ENCODE measurements around the gene GALNT13.

GALNT13 gene

GRCh38 chr2:154125891-154126290 is 254.2 kb downstream of the GALNT13 start:
- no peak for DNase-seq
- Mint-ChIP-seq H3K36me3 (ENCODE audit: low read depth) (no peaks in the 10 kb centered on the region), H3K27ac (no peak overlapping the region), H3K9me3 (peaks cover 9% of the 10 kb centered on the region), H3K4me3 (no peak overlapping the region), H3K4me1 (ENCODE audit: low read depth) (no peaks in the 10 kb centered on the region), H3K27me3 (no peaks in the 10 kb centered on the region)

GRCh38 chr2:154130821-154131220 is 259.1 kb downstream of the GALNT13 start:
- no peaks in the 10 kb centered on the region for H3K36me3 Mint-ChIP-seq (ENCODE audit: low read depth)
- H3K27me3 Mint-ChIP-seq, result no peaks in the 10 kb centered on the region
- H3K27ac Mint-ChIP-seq, result no peak overlapping the region
- no peak overlapping the region for H3K4me3 Mint-ChIP-seq
- H3K9me3 Mint-ChIP-seq, result peaks cover 2% of the 10 kb centered on the region
- no peak for DNase-seq
- H3K4me1 Mint-ChIP-seq (ENCODE audit: low read depth), result no peaks in the 10 kb centered on the region

- Mint-ChIP-seq H3K9me3 (peaks cover 3% of the 10 kb centered on the region), H3K36me3 (ENCODE audit: low read depth) (no peaks in the 10 kb centered on the region), H3K4me1 (ENCODE audit: low read depth) (no peaks in the 10 kb centered on the region), H3K27me3 (no peaks in the 10 kb centered on the region), H3K27ac (no peak overlapping the region), H3K4me3 (no peak overlapping the region)
- no peak for DNase-seq
Observed at GRCh38 chr2:154132827-154133226, 261.1 kb downstream of the GALNT13 start.

- Mint-ChIP-seq H3K27ac (no peak overlapping the region), H3K4me3 (no peak overlapping the region), H3K9me3 (peaks cover 3% of the 10 kb centered on the region), H3K4me1 (ENCODE audit: low read depth) (no peaks in the 10 kb centered on the region), H3K27me3 (no peaks in the 10 kb centered on the region), H3K36me3 (ENCODE audit: low read depth) (no peaks in the 10 kb centered on the region)
- no peak for DNase-seq
Observed at GRCh38 chr2:154133823-154134222, 262.1 kb downstream of the GALNT13 start.

GRCh38 chr2:154140249-154141025 is 268.7 kb downstream of the GALNT13 start:
- Mint-ChIP-seq H3K4me3 (no peak overlapping the region), H3K27me3 (no peaks in the 10 kb centered on the region), H3K36me3 (ENCODE audit: low read depth) (no peaks in the 10 kb centered on the region), H3K27ac (no peak overlapping the region), H3K9me3 (peaks cover 5% of the 10 kb centered on the region), H3K4me1 (ENCODE audit: low read depth) (no peaks in the 10 kb centered on the region)
- no peak for DNase-seq

- DNase-seq, result no peak
- H3K27me3 Mint-ChIP-seq, result no peaks in the 10 kb centered on the region
- no peak overlapping the region for H3K4me3 Mint-ChIP-seq
- H3K4me1 Mint-ChIP-seq (ENCODE audit: low read depth), result no peaks in the 10 kb centered on the region
- peaks cover 2% of the 10 kb centered on the region for H3K9me3 Mint-ChIP-seq
- H3K36me3 Mint-ChIP-seq (ENCODE audit: low read depth), result no peaks in the 10 kb centered on the region
- no peak overlapping the region for H3K27ac Mint-ChIP-seq
Observed at GRCh38 chr2:154142480-154142879, 270.8 kb downstream of the GALNT13 start.

GRCh38 chr2:154143105-154143504 is 271.4 kb downstream of the GALNT13 start:
- no peaks in the 10 kb centered on the region for H3K4me1 Mint-ChIP-seq (ENCODE audit: low read depth)
- no peak for DNase-seq
- H3K27me3 Mint-ChIP-seq, result no peaks in the 10 kb centered on the region
- peaks cover 2% of the 10 kb centered on the region for H3K9me3 Mint-ChIP-seq
- no peaks in the 10 kb centered on the region for H3K36me3 Mint-ChIP-seq (ENCODE audit: low read depth)
- H3K4me3 Mint-ChIP-seq, result no peak overlapping the region
- no peak overlapping the region for H3K27ac Mint-ChIP-seq

- no peak for DNase-seq
- peaks cover 6% of the 10 kb centered on the region for H3K9me3 Mint-ChIP-seq
- H3K27me3 Mint-ChIP-seq, result no peaks in the 10 kb centered on the region
- no peaks in the 10 kb centered on the region for H3K36me3 Mint-ChIP-seq (ENCODE audit: low read depth)
- H3K4me3 Mint-ChIP-seq, result no peak overlapping the region
- no peak overlapping the region for H3K27ac Mint-ChIP-seq
- no peaks in the 10 kb centered on the region for H3K4me1 Mint-ChIP-seq (ENCODE audit: low read depth)
Observed at GRCh38 chr2:154158101-154158500, 286.4 kb downstream of the GALNT13 start.

- Mint-ChIP-seq H3K4me3 (no peak overlapping the region), H3K27ac (no peak overlapping the region), H3K27me3 (no peaks in the 10 kb centered on the region), H3K4me1 (ENCODE audit: low read depth) (no peaks in the 10 kb centered on the region), H3K9me3 (peaks cover 9% of the 10 kb centered on the region), H3K36me3 (ENCODE audit: low read depth) (no peaks in the 10 kb centered on the region)
- no peak for DNase-seq
Observed at GRCh38 chr2:154161286-154161685, 289.6 kb downstream of the GALNT13 start.

- Mint-ChIP-seq H3K9me3 (peaks cover 2% of the 10 kb centered on the region), H3K27ac (no peak overlapping the region), H3K4me1 (ENCODE audit: low read depth) (no peaks in the 10 kb centered on the region), H3K36me3 (ENCODE audit: low read depth) (no peaks in the 10 kb centered on the region), H3K4me3 (no peak overlapping the region), H3K27me3 (no peaks in the 10 kb centered on the region)
- no peak for DNase-seq
Observed at GRCh38 chr2:154170400-154170799, 298.7 kb downstream of the GALNT13 start.

- no peak overlapping the region for H3K4me3 Mint-ChIP-seq
- H3K9me3 Mint-ChIP-seq, result peaks cover 2% of the 10 kb centered on the region
- no peak for DNase-seq
- H3K36me3 Mint-ChIP-seq (ENCODE audit: low read depth), result no peaks in the 10 kb centered on the region
- no peaks in the 10 kb centered on the region for H3K4me1 Mint-ChIP-seq (ENCODE audit: low read depth)
- H3K27me3 Mint-ChIP-seq, result no peaks in the 10 kb centered on the region
- no peak overlapping the region for H3K27ac Mint-ChIP-seq
Observed at GRCh38 chr2:154173164-154173563, 301.4 kb downstream of the GALNT13 start.

GRCh38 chr2:154173919-154174318 is 302.2 kb downstream of the GALNT13 start:
- no peak overlapping the region for H3K4me3 Mint-ChIP-seq
- H3K27me3 Mint-ChIP-seq, result no peaks in the 10 kb centered on the region
- H3K36me3 Mint-ChIP-seq (ENCODE audit: low read depth), result no peaks in the 10 kb centered on the region
- H3K27ac Mint-ChIP-seq, result no peak overlapping the region
- DNase-seq, result no peak
- H3K4me1 Mint-ChIP-seq (ENCODE audit: low read depth), result no peaks in the 10 kb centered on the region
- H3K9me3 Mint-ChIP-seq, result peaks cover 6% of the 10 kb centered on the region

- no peaks in the 10 kb centered on the region for H3K27me3 Mint-ChIP-seq
- H3K36me3 Mint-ChIP-seq (ENCODE audit: low read depth), result no peaks in the 10 kb centered on the region
- H3K9me3 Mint-ChIP-seq, result peaks cover 15% of the 10 kb centered on the region
- no peaks in the 10 kb centered on the region for H3K4me1 Mint-ChIP-seq (ENCODE audit: low read depth)
- DNase-seq, result no peak
- no peak overlapping the region for H3K4me3 Mint-ChIP-seq
- H3K27ac Mint-ChIP-seq, result no peak overlapping the region
Observed at GRCh38 chr2:154182008-154182407, 310.3 kb downstream of the GALNT13 start.

GRCh38 chr2:154187948-154188347 is 316.2 kb downstream of the GALNT13 start:
- no peak overlapping the region for H3K27ac Mint-ChIP-seq
- H3K4me1 Mint-ChIP-seq (ENCODE audit: low read depth), result no peaks in the 10 kb centered on the region
- no peaks in the 10 kb centered on the region for H3K36me3 Mint-ChIP-seq (ENCODE audit: low read depth)
- DNase-seq, result no peak
- H3K9me3 Mint-ChIP-seq, result peaks cover 19% of the 10 kb centered on the region
- no peaks in the 10 kb centered on the region for H3K27me3 Mint-ChIP-seq
- no peak overlapping the region for H3K4me3 Mint-ChIP-seq

- Mint-ChIP-seq H3K27ac (no peak overlapping the region), H3K4me3 (no peak overlapping the region), H3K27me3 (no peaks in the 10 kb centered on the region), H3K36me3 (ENCODE audit: low read depth) (no peaks in the 10 kb centered on the region), H3K4me1 (ENCODE audit: low read depth) (no peaks in the 10 kb centered on the region), H3K9me3 (peaks cover 15% of the 10 kb centered on the region)
- DNase-seq, result no peak
Observed at GRCh38 chr2:154189953-154190352, 318.2 kb downstream of the GALNT13 start.

- H3K4me3 Mint-ChIP-seq, result no peak overlapping the region
- no peaks in the 10 kb centered on the region for H3K36me3 Mint-ChIP-seq (ENCODE audit: low read depth)
- H3K4me1 Mint-ChIP-seq (ENCODE audit: low read depth), result no peaks in the 10 kb centered on the region
- H3K27me3 Mint-ChIP-seq, result no peaks in the 10 kb centered on the region
- H3K9me3 Mint-ChIP-seq, result peaks cover 2% of the 10 kb centered on the region
- no peak for DNase-seq
- H3K27ac Mint-ChIP-seq, result no peak overlapping the region
Observed at GRCh38 chr2:154193246-154193645, 321.5 kb downstream of the GALNT13 start.
